IMR-90 (cell line): Measurements from ENCODE around the gene MRPS24. TPM values are rescaled to one million over a fixed set of nuclear protein-coding genes. Genes with fewer than 3 reads are reported as not detected.

Experiments
- ATAC-seq: fragments of 200-7000 bp; cut with Tn5 transposase; 2 replicates; pipeline ENCODE4 v1.9.1; 2020; ENCODE audit warnings: low read depth, mild to moderate bottlenecking, moderate library complexity
- BruUV-seq: library from RNA; stranded (reverse); fragments of 400-500 nt; replicated peaks from 2 replicates; lab custom pipeline; 2021; lab: Mats Ljungman, UMichigan
- CTCF ChIA-PET: fragments of 300-600 bp; formaldehyde crosslinking; extraction: SDS; loops from one replicate; lab custom pipeline; 2021; ENCODE audit warnings: antibody characterized with exemption; lab: Yijun Ruan, JAX
- POLR2A ChIA-PET: fragments of 300-600 bp; sonication (Branson Sonifier 250); formaldehyde crosslinking; loops from one replicate; lab custom pipeline; 2022; ENCODE audit warnings: antibody characterized with exemption; ENCODE audit not compliant: unreplicated experiment; lab: Charles Lee
- DNase-seq: peaks from one replicate; pipeline ENCODE4 v3.0.0; 2013
- H2AFZ ChIP-seq: replicated peaks from 2 replicates; pipeline ENCODE3; 2013; ENCODE audit warnings: low read length, mild to moderate bottlenecking; ENCODE audit not compliant: poor library complexity
- H2AK5ac ChIP-seq: 2 replicates; pipeline ENCODE4 v1.6.1; 2013; ENCODE audit warnings: low read depth, low read length, inconsistent platforms
- H2AK9ac ChIP-seq: replicated peaks from 2 replicates; pipeline ENCODE3; 2013; ENCODE audit warnings: mild to moderate bottlenecking, low read depth, low read length, moderate library complexity; ENCODE audit not compliant: poor library complexity
- H2BK120ac ChIP-seq: 2 replicates; pipeline ENCODE4 v1.6.1; 2013; ENCODE audit warnings: low read depth, low read length, inconsistent platforms
- H2BK15ac ChIP-seq: 3 replicates; pipeline ENCODE4 v1.6.1; 2013; ENCODE audit warnings: low read depth, low read length, inconsistent platforms
- H2BK20ac ChIP-seq: 2 replicates; pipeline ENCODE4 v1.6.1; 2013; ENCODE audit warnings: low read depth, mild to moderate bottlenecking, inconsistent platforms, low read length, moderate library complexity
- H2BK5ac ChIP-seq: 2 replicates; pipeline ENCODE4 v1.6.1; 2013; ENCODE audit warnings: mild to moderate bottlenecking, low read depth, low read length, inconsistent platforms; ENCODE audit not compliant: poor library complexity, severe bottlenecking
- H3K14ac ChIP-seq: replicated peaks from 2 replicates; pipeline ENCODE4 v1.6.1; 2013; ENCODE audit warnings: low read depth, low read length, inconsistent platforms
- H3K18ac ChIP-seq: 2 replicates; pipeline ENCODE4 v1.6.1; 2013; ENCODE audit warnings: low read depth, low read length, control low read depth
- H3K23ac ChIP-seq: 2 replicates; pipeline ENCODE4 v1.6.1; 2013; ENCODE audit warnings: low read depth, low read length, inconsistent platforms
- H3K27ac ChIP-seq: 2 replicates; pipeline ENCODE4 v1.5.1; 2013; ENCODE audit warnings: mild to moderate bottlenecking, control low read depth, low read length; ENCODE audit not compliant: insufficient read depth
- H3K27me3 ChIP-seq: 2 replicates; pipeline ENCODE4 v1.6.1; 2013; ENCODE audit warnings: low read length; ENCODE audit not compliant: control insufficient read depth, insufficient read depth
- H3K36me3 ChIP-seq: 2 replicates; pipeline ENCODE4 v1.6.1; 2013; ENCODE audit warnings: low read length, mixed read lengths; ENCODE audit not compliant: control insufficient read depth, insufficient read depth
- H3K4ac ChIP-seq: 2 replicates; pipeline ENCODE4 v1.6.1; 2013; ENCODE audit warnings: low read depth, low read length, inconsistent platforms
- H3K4me1 ChIP-seq: 2 replicates; pipeline ENCODE4 v1.6.1; 2013; ENCODE audit warnings: low read length, mixed read lengths; ENCODE audit not compliant: control insufficient read depth, insufficient read depth
- H3K4me2 ChIP-seq: 2 replicates; pipeline ENCODE4 v1.6.1; 2013; ENCODE audit warnings: low read depth, mild to moderate bottlenecking, control low read depth, low read length, moderate library complexity
- H3K4me3 ChIP-seq: 2 replicates; pipeline ENCODE4 v1.5.1; 2013; ENCODE audit warnings: low read depth, mild to moderate bottlenecking, control low read depth, low read length, moderate library complexity; ENCODE audit not compliant: insufficient read depth
- H3K56ac ChIP-seq: 2 replicates; pipeline ENCODE4 v1.6.1; 2013; ENCODE audit warnings: low read length, inconsistent platforms; ENCODE audit not compliant: insufficient read depth; ENCODE audit errors: extremely low read depth
- H3K79me1 ChIP-seq, 2 experiments: 2 replicates each; pipeline ENCODE4 v1.6.1; 2013; ENCODE audit warnings: low read length in 2 of 2, inconsistent platforms in 1 of 2, low read depth in 1 of 2
- H3K9ac ChIP-seq: 2 replicates; pipeline ENCODE4 v1.6.1; 2013; ENCODE audit warnings: low read depth, low read length, control low read depth
- H3K9me1 ChIP-seq: 2 replicates; pipeline ENCODE4 v1.6.1; 2013; ENCODE audit warnings: low read length, inconsistent platforms; ENCODE audit not compliant: insufficient read depth
- H3K9me3 ChIP-seq: 2 replicates; pipeline ENCODE4 v1.6.1; 2013; ENCODE audit warnings: low read length; ENCODE audit not compliant: control insufficient read depth, insufficient read depth
- H4K20me1 ChIP-seq: 2 replicates; pipeline ENCODE4 v1.6.1; 2013; ENCODE audit warnings: low read length, inconsistent platforms; ENCODE audit not compliant: insufficient read depth
- H4K5ac ChIP-seq: 2 replicates; pipeline ENCODE4 v1.6.1; 2013; ENCODE audit warnings: mild to moderate bottlenecking, low read depth, low read length, control low read depth
- H4K8ac ChIP-seq, 2 experiments: 2 replicates each; pipeline ENCODE4 v1.6.1; 2013; ENCODE audit warnings: low read depth in 2 of 2, low read length in 2 of 2, control low read depth in 1 of 2, inconsistent platforms in 1 of 2
- H4K91ac ChIP-seq: 2 replicates; pipeline ENCODE4 v1.6.1; 2013; ENCODE audit warnings: low read depth, low read length, inconsistent platforms; ENCODE audit not compliant: insufficient read depth
- BHLHE40 ChIP-seq: fragments of 150-350 bp; IDR thresholded peaks from 2 replicates; pipeline ENCODE4 v1.6.1; 2016; ENCODE audit warnings: mild to moderate bottlenecking, low read depth, low read length
- CEBPB ChIP-seq: IDR thresholded peaks from 2 replicates; pipeline ENCODE4 v1.6.1; 2012; ENCODE audit warnings: low read depth, low read length, improper control_type of control experiment
- CHD1 ChIP-seq: IDR thresholded peaks from 2 replicates; pipeline ENCODE4 v1.6.1; 2012; ENCODE audit warnings: low read depth, low read length, improper control_type of control experiment
- FOS ChIP-seq: fragments of 150-350 bp; IDR thresholded peaks from 2 replicates; pipeline ENCODE4 v1.6.1; 2016; ENCODE audit warnings: low read depth, low read length
- MAFK ChIP-seq: IDR thresholded peaks from 2 replicates; pipeline ENCODE4 v1.6.1; 2012; ENCODE audit warnings: low read depth, low read length, improper control_type of control experiment
- MAZ ChIP-seq: IDR thresholded peaks from 2 replicates; pipeline ENCODE4 v1.6.1; 2012; ENCODE audit warnings: low read depth, mild to moderate bottlenecking, low read length, improper control_type of control experiment, moderate library complexity, borderline replicate concordance
- MXI1 ChIP-seq: IDR thresholded peaks from 2 replicates; pipeline ENCODE4 v1.6.1; 2012; ENCODE audit warnings: low read depth, mild to moderate bottlenecking, low read length, moderate library complexity, borderline replicate concordance
- NFE2L2 ChIP-seq: fragments of 150-350 bp; IDR thresholded peaks from 2 replicates; pipeline ENCODE4 v1.6.1; 2016; ENCODE audit warnings: low read depth, mild to moderate bottlenecking, low read length
- POLR2A ChIP-seq: IDR thresholded peaks from 2 replicates; pipeline ENCODE4 v1.6.1; 2012; ENCODE audit warnings: mild to moderate bottlenecking, low read depth, low read length
- RAD21 ChIP-seq: IDR thresholded peaks from 2 replicates; pipeline ENCODE4 v1.6.1; 2012; ENCODE audit warnings: low read length, improper control_type of control experiment
- RCOR1 ChIP-seq: IDR thresholded peaks from 2 replicates; pipeline ENCODE4 v1.6.1; 2012; ENCODE audit warnings: mild to moderate bottlenecking, low read length, improper control_type of control experiment; ENCODE audit not compliant: insufficient replicate concordance
- RFX5 ChIP-seq: IDR thresholded peaks from 2 replicates; pipeline ENCODE4 v1.8.0; 2012; ENCODE audit warnings: low read depth, mild to moderate bottlenecking, low read length, moderate library complexity
- SMC3 ChIP-seq: fragments of 150-350 bp; IDR thresholded peaks from 2 replicates; pipeline ENCODE4 v1.6.1; 2016; ENCODE audit warnings: low read depth, mild to moderate bottlenecking, antibody characterized with exemption, low read length, moderate library complexity
- WGBS, 2 experiments: methylation state at CpG; one replicate each; pipeline versions ENCODE4 v1.1.5 to v1.1.7; 2013; ENCODE audit warnings: missing lambda C conversion rate in 2 of 2; ENCODE audit not compliant: insufficient read length in 1 of 2; ENCODE audit errors: extremely low coverage in 2 of 2; 5-methylcytosine and 5-hydroxymethylcytosine counted together
- dilution Hi-C: fragments of 300-500 bp; cut with HindIII; formaldehyde crosslinking; loops from one replicate; pipeline ENCODE4 v1.14.3; 2018; ENCODE audit warnings: low sequenced_read_pairs; ENCODE audit not compliant: unreplicated experiment
- in situ Hi-C: fragments of 300-500 bp; cut with MboI; formaldehyde crosslinking; loops from 3 replicates; pipeline ENCODE4 v1.14.3; 2019; ENCODE audit warnings: low sequenced_read_pairs, inconsistent platforms, mixed read lengths
- intact Hi-C: fragments of 100-400 bp; cut with micrococcal nuclease; formaldehyde crosslinking; loops from 2 replicates; pipeline ENCODE4 v1.10.0; 2022
- polyA plus RNA-seq, 3 experiments: library from polyadenylated mRNA; depleted of rRNA; stranded (reverse); fragments of >200 nt; gene quantifications; 2 replicates each; pipeline ENCODE4 v1.2.3, GENCODE V29; 2012; ENCODE audit warnings: low replicate concordance in 1 of 3
- total RNA-seq: library from RNA; depleted of rRNA; stranded (reverse); fragments of >200 nt; gene quantifications from 2 replicates; pipeline ENCODE4 v1.2.3, GENCODE V29; 2012
- TF ChIP-seq, protein P1 (sequence below): fragments of 150-350 bp; IDR thresholded peaks from 2 replicates; pipeline ENCODE4 v1.6.1; 2017; ENCODE audit warnings: mild to moderate bottlenecking, antibody characterized with exemption, low read length, low read depth
- TF ChIP-seq, protein P2 (sequence below): fragments of 150-350 bp; IDR thresholded peaks from 2 replicates; pipeline ENCODE4 v1.6.1; 2016; ENCODE audit warnings: low read depth, mild to moderate bottlenecking, low read length, moderate library complexity, borderline replicate concordance
- TF ChIP-seq, protein P3 (sequence below): conservative IDR thresholded peaks from 2 replicates; pipeline ENCODE4 v1.5.1; 2012; ENCODE audit warnings: mild to moderate bottlenecking, low read depth, low read length, improper control_type of control experiment

MRPS24 gene
- total and polyA plus RNA-seq, 2 of the 4 experiments (the other 2 are of a cell fraction), result 151 to 266 TPM

DNA sequence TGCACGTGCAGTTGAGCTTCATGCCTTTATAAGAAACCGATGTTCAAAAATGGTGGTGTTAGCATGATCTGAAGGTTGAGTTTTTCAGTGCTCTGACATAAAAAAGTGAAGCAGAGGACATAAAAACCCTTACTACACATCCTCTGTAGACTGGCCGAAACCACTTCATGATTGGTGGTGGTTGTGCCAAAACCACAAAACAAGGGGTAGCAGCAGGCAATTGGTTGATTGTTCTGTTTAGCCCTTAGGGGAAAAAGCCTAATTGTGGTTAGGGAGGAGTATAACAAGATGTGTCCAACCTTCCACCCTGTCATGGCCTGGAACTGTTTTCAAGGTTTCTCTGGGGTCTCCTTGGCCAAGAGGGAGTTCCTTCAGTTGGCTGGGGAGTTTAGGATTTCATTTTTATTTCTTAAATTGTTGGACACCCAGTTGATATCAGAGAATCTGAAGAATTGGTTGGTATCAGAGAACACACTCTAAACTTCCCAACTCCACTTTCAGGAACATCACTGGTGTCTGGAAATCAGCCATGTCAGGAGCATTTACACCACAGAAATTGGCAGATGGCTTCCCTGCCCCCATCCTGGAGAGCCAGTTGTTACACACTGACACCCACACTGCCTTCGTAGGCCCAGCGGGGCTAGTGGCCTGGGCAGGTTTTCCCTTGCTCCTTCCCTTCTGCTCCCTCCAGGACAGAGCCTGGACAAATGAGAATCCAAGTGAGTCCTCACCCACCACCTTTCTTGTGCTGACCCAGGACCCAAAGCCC, 18.8 kb downstream of the MRPS24 start:
- dilution Hi-C loops (no loop called here), in situ Hi-C loops (no loop called here), intact Hi-C loops (no loop called here)
- H3K9ac ChIP-seq, result no peak overlapping the region
- DNase-seq (no peak), ATAC-seq (no peak)
- H4K91ac ChIP-seq, result no peak overlapping the region
- no peaks in the 10 kb centered on the region for H4K20me1 ChIP-seq
- no peaks in the 10 kb centered on the region for H3K4me1 ChIP-seq
- no peak overlapping the region for H2BK120ac ChIP-seq
- no peak overlapping the region for H4K5ac ChIP-seq
- no peak overlapping the region for H2BK5ac ChIP-seq
- no peak overlapping the region for H2BK20ac ChIP-seq
- H3K4ac ChIP-seq, result no peak overlapping the region
- no peaks in the 10 kb centered on the region; the same call in 1 of the 2 replicates for H3K9me1 ChIP-seq
- WGBS, 2 experiments, result no CpG with 5 or more reads among the region's 5 CpGs
- no peak overlapping the region for H3K4me2 ChIP-seq
- POLR2A ChIA-PET, result no interaction called here
- no peak overlapping the region for H3K18ac ChIP-seq
- H3K9me3 ChIP-seq, result no peaks in the 10 kb centered on the region; the same call in 1 of the 2 replicates
- H3K14ac ChIP-seq, result no peak overlapping the region
- no peak overlapping the region for H2BK15ac ChIP-seq
- H3K56ac ChIP-seq, result no peak overlapping the region
- no peaks in the 10 kb centered on the region for H3K79me1 ChIP-seq
- no peak overlapping the region for H3K27ac ChIP-seq
- no peaks in the 10 kb centered on the region for H3K36me3 ChIP-seq
- no peak overlapping the region for H2AFZ ChIP-seq
- H4K8ac ChIP-seq, result no peak overlapping the region
- H3K4me3 ChIP-seq, result no peak overlapping the region
- no TSS peak for BruUV-seq
- no peak overlapping the region for H2AK5ac ChIP-seq
- no peak overlapping the region for H3K23ac ChIP-seq
- CTCF ChIA-PET, result no interaction called here
- no peak for TF ChIP-seq MAZ
- no peak for TF ChIP-seq RFX5
- TF ChIP-seq, protein P1, sequence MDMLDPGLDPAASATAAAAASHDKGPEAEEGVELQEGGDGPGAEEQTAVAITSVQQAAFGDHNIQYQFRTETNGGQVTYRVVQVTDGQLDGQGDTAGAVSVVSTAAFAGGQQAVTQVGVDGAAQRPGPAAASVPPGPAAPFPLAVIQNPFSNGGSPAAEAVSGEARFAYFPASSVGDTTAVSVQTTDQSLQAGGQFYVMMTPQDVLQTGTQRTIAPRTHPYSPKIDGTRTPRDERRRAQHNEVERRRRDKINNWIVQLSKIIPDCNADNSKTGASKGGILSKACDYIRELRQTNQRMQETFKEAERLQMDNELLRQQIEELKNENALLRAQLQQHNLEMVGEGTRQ, result no peak
- TF ChIP-seq RCOR1, result no peak
- TF ChIP-seq FOS, result no peak
- TF ChIP-seq, protein P2, sequence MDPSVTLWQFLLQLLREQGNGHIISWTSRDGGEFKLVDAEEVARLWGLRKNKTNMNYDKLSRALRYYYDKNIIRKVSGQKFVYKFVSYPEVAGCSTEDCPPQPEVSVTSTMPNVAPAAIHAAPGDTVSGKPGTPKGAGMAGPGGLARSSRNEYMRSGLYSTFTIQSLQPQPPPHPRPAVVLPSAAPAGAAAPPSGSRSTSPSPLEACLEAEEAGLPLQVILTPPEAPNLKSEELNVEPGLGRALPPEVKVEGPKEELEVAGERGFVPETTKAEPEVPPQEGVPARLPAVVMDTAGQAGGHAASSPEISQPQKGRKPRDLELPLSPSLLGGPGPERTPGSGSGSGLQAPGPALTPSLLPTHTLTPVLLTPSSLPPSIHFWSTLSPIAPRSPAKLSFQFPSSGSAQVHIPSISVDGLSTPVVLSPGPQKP, result no peak
- no peak for TF ChIP-seq MAFK
- TF ChIP-seq, protein P3, sequence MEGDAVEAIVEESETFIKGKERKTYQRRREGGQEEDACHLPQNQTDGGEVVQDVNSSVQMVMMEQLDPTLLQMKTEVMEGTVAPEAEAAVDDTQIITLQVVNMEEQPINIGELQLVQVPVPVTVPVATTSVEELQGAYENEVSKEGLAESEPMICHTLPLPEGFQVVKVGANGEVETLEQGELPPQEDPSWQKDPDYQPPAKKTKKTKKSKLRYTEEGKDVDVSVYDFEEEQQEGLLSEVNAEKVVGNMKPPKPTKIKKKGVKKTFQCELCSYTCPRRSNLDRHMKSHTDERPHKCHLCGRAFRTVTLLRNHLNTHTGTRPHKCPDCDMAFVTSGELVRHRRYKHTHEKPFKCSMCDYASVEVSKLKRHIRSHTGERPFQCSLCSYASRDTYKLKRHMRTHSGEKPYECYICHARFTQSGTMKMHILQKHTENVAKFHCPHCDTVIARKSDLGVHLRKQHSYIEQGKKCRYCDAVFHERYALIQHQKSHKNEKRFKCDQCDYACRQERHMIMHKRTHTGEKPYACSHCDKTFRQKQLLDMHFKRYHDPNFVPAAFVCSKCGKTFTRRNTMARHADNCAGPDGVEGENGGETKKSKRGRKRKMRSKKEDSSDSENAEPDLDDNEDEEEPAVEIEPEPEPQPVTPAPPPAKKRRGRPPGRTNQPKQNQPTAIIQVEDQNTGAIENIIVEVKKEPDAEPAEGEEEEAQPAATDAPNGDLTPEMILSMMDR, result no peak
- no peak for TF ChIP-seq MXI1
- no peak for TF ChIP-seq CEBPB
- no peak for TF ChIP-seq NFE2L2
- no peak for TF ChIP-seq RAD21
- TF ChIP-seq SMC3, result no peak
- no peak for TF ChIP-seq CHD1
- no peak for TF ChIP-seq BHLHE40
- TF ChIP-seq POLR2A, result no peak
- H2AK9ac ChIP-seq, result no peak overlapping the region
- H3K27me3 ChIP-seq, result peaks cover 5% of the 10 kb centered on the region; the same call in 1 of the 2 replicates
